WTC11 (cell line): ENCODE measurements around the gene VANGL2.

Source experiments
- ATF1 ChIP-seq: sonication (generic); formaldehyde crosslinking; IDR thresholded peaks from 2 replicates; pipeline ENCODE4 v1.8.1; 2023; ENCODE audit warnings: mild to moderate bottlenecking, moderate library complexity, missing genetic modification reagents
- NR2C2 ChIP-seq: sonication (generic); formaldehyde crosslinking; IDR thresholded peaks from 2 replicates; pipeline ENCODE4 v1.8.0; 2022; ENCODE audit warnings: mild to moderate bottlenecking, missing genetic modification reagents
- NR3C1 ChIP-seq: sonication (generic); formaldehyde crosslinking; conservative IDR thresholded peaks from 2 replicates; pipeline ENCODE4 v1.8.1; 2023; ENCODE audit warnings: low read depth, mild to moderate bottlenecking, missing genetic modification reagents
- TF ChIP-seq, protein P1 (sequence below): fragments of 200-600 bp; IDR thresholded peaks from 2 replicates; pipeline ENCODE4 v1.8.0; 2022; ENCODE audit warnings: antibody characterized with exemption

DNA sequence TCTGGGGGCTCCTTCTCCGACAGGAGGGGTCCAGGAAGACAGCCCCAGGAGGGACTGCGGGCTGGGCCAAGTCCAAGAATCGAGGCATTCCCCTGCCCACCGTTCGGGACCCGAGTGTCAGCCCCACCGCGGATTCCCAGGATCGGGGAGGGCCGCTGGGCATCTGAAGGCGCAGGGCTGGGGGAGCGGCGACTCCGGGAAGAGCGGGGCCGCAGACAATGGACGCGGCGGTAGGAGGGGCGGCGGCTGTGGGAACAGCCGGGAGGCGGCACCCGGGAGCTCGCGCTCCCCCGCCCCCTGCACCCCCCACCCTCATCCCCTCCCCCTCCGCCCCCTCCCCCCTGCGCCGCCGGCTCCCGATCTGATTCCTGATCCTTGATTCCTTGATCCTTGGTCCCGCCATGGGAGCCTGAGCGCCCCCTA is at the start of gene VANGL2:
- TF ChIP-seq, protein P1, sequence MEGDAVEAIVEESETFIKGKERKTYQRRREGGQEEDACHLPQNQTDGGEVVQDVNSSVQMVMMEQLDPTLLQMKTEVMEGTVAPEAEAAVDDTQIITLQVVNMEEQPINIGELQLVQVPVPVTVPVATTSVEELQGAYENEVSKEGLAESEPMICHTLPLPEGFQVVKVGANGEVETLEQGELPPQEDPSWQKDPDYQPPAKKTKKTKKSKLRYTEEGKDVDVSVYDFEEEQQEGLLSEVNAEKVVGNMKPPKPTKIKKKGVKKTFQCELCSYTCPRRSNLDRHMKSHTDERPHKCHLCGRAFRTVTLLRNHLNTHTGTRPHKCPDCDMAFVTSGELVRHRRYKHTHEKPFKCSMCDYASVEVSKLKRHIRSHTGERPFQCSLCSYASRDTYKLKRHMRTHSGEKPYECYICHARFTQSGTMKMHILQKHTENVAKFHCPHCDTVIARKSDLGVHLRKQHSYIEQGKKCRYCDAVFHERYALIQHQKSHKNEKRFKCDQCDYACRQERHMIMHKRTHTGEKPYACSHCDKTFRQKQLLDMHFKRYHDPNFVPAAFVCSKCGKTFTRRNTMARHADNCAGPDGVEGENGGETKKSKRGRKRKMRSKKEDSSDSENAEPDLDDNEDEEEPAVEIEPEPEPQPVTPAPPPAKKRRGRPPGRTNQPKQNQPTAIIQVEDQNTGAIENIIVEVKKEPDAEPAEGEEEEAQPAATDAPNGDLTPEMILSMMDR = no peak
- no peak for TF ChIP-seq NR2C2 (CRISPR knock-in tag)
- TF ChIP-seq NR3C1 = 0 out of 2 replicates have a peak, but pooled peaks have one; percentile 64
- TF ChIP-seq ATF1 = 0 out of 2 replicates have a peak, but pooled peaks have one; percentile 23
